HG02852 (cell line): ENCODE results near the gene MX2.

ENCODE experiments used
- ATAC-seq: cut with Tn5 transposase; IDR thresholded peaks from one replicate; pipeline ENCODE4 v1.9.1; 2021; ENCODE audit warnings: mild to moderate bottlenecking, moderate library complexity; ENCODE audit not compliant: unreplicated experiment

Gene MX2

GRCh38 chr21:41364308-41364707, 2.5 kb downstream of the MX2 start:
- ATAC-seq, result no peak

DNA sequence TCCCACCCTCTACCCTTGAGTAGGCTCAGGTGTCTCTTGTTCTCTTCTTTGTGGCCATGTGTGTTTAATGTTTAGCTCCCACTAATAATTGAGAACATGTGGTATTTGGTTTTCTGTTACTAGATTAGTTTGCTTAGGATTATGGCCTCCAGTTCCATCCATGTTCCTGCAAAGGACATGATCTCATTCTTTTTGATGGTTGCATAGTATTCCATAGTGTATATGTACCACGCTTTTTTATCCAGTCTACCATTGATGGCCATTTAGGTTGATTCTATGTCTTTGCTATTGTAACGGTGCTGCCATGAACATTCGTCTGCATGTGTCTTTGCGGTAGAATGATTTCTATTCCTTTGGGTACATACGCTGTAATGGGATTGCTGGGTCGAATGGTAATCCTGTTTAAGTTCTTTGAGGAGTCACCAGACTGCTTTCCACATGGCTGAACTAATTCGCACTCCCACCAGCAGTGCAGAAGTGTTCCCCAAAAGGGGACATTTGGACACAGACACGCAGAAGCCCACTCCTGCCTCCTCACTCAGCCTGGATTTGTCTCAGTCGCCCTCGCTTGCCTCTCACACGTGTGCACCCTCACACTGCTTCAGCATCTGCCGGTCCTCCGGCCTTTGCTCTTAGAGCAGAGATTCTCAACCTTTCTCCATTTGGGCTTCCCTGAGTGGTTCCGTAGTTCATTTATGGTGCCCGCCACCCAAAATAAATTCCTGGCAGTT, 3.7 kb downstream of the MX2 start:
- ATAC-seq, result no peak

- no peak for ATAC-seq
Measured at GRCh38 chr21:41366522-41367151, 4.8 kb downstream of the MX2 start.

DNA sequence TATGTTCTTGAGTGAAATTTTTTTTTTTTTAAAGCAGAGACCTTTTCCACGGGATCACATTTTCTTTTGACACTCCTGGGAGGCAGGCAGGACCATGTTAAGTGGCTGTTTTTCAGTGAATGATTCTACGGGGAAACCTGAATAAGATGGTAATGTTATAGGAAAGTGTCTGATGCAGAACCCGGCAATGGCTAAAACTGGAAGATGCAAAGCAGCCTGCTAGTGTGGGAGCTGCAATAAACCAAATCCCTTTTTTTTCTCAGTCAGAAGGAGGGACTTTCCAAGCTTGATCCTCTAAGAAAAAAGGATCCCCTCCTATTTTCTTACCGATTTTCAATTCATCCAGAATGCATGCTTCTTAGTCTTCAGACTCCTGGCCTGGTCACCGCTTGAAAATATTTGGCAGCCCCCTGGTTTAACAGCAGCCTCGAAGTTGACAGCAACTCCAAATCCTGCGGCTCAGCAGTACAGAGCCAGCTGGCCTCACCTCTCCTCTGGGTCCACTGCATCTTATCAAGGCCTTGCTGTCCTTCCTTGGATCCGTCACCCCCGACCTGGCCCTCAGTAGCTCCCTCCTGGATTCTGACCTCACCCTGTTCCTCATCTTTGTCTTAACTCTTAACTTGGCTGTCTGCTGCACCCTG, 5.6 kb downstream of the MX2 start:
- peak; percentile 7 for ATAC-seq

- ATAC-seq, result peak; percentile 63
Measured at GRCh38 chr21:41367945-41368734, 6.3 kb downstream of the MX2 start.

GRCh38 chr21:41368735-41369104, 6.9 kb downstream of the MX2 start:
- no peak for ATAC-seq

DNA sequence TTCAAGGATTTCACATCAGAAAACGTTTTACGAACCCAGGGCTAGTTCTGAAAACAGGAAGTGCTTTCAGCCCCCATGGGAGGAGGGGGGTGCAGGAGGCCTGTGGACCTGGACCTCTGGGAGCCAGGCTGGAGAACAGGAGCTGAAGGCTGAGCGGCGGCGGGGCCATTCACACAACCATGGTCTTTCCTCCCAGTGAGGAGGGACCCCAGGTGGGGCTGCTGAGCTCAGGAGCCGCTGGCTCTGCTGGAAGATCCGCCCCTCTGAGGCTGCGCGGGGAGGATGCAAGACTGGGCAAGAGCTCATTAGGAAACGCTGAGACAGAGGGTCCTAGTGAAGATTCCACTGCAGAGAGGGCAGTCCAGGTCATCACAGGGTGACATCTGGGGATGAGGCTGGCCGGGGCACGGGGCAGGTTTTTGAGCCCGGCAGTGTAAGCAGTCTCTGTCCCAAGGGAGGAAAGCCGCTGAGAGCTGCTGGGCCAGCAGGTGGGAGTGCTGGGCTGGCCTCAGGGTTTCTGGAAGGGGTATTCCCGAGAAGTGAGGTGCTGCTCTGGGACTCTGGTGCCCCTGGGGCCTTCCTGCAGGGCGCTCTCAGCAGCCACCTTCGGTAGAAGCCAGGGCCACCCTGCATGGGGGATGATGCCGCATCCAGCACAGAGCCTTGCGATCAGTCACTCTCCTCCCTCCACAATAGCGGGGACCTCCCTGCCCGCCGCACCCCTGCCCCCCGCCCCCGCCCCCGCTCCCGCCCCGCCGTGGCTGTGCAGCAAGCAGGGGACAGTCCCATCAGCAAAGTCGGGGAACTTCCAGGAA, 7.5 kb downstream of the MX2 start:
- ATAC-seq, result peak; percentile 28

DNA sequence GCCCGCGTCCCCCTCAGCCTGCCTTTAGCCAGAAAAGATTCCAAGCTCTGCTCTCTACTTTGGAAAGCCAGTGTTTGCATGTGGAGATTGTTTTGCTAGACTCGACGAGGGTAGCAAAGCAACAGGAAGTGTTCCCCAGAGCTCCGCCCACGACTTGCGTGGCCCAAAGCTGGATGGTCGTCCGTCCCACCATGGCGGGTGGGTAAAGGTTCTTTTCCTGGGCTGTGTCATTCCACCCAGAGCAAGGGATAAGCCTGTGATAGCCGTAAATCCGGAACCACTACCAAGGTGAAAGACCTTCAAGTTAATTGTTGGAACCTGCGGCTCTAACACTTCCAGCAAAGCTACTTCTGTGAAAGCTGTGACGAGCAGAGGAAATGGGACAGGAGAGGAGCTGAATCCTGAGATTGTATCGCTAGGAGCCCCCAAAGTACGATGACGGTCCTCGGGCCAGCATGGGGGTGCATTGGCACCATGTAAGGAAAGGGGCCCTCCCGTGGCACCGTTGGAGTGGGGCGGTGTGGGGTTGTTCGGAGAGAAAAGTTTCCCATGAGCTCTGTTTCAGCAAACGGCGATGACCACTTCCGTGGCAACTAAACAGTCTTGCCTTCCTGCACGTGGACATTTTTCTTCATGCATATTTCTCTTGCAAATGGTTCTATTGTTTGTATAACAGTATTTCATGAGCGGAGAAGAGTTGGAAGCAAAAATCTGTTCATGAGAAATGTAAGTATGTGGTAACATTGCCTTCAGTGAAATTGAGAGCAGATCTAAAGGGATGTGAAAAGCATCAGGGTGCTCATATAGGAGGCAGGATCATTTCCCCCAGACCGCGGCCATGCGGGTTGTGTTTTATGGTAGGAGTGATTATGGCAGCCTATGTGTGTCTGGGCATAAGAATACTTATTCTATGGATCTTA, 8.4 kb downstream of the MX2 start:
- no peak for ATAC-seq

DNA sequence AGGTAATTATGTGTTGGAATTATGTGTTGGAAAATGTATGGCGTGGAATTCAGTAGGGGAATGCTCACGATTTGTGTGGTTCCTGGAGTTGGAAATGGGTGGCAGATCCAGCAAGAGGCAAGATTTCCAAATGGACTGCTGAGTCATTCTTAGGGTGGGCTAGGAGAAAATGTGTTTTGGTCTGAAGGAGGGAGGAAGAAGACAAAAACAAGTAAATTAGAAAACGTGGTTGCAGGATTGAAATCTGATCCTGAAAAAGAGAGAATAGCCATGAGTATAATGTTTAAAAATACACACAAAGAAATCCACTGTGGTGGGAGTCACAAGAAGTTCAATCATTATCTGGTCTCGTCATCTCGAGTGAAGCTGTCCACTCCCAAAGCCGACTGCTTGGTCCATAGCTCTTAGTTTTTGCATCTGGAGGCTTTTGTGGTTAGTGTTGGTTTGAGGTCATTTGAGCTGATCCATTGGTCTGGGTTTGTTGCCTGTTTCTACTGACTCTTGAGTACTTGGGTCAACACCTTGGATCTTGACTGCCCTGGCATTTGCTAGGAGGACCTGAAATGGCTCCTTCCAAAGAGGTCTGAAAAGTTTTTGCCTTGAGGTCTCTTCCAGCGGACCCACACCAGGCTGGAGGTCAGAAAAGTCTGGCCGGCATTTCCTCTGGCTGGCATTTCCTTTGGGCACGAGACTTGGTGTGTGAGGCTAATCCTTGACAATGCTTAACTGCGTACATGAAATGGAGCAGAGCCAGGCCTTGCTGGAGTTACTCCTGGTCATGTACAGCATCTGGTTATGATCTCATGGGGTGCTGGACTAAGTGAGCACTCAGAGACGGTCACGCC, 9.2 kb downstream of the MX2 start:
- ATAC-seq, result no peak

DNA sequence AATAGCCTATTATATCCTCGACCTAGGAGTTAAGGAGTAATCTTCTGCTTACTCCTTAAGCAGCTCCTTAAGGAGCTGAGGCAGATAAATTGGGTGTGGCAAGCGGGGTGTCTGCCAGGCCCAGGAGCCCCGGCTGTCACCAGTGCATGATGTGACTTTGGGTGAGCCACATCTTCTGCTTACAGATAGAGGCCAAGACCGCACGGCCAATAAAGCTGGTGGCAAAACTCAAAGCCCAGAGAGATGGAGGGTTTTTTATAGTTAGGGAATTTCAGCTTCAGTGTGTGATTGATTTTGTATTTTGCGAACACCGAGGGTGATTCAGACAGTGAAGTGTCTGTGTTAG, 9.8 kb downstream of the MX2 start:
- ATAC-seq, result no peak

- no peak for ATAC-seq
Measured at GRCh38 chr21:41373253-41373652, 11.4 kb downstream of the MX2 start.

DNA sequence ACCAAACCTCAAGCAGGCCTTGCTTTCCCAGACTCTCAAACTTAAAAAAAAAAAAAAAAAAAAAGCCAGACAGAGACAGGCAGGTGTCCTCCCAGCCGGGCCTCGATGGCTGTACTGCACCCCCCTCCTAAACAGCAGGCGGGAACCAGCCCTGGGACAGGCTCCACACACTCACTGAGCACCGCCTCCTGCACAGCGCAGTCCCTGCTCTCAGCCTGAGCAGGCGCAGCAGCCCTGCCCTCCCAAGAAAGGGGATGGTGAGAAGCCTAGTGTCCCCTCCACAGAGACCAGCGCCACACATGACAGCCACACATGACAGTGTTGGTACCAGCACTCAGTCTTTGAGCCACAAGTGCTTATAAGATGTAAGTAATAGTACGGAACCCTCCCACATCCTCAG, 11.9 kb downstream of the MX2 start:
- no peak for ATAC-seq

DNA sequence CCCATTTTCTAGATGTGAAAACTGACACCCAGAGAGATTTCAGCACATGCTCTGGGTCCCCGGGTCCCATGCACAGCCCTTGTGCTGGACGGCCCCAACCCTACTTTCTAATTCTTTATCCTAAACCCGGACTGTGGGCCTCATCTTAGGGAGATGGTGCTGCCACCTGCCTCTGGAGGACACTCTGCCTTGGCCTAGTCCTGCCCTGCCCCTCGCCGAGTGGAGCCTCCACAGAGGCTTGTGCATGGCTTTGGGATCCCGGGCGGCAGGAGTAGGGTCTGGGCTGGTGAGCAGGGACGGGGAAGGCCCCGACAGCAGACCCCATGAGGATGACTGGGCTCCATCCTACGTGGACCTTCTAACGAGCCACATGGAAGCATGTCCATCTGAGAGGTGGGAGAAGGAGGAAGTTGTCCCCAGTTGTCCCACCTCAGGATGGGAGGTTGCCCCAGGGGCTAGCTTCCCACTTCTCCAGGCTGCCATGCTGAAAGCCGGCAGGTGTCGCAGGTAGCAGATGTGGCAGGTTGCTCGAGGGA, 12.4 kb downstream of the MX2 start:
- ATAC-seq, result no peak

DNA sequence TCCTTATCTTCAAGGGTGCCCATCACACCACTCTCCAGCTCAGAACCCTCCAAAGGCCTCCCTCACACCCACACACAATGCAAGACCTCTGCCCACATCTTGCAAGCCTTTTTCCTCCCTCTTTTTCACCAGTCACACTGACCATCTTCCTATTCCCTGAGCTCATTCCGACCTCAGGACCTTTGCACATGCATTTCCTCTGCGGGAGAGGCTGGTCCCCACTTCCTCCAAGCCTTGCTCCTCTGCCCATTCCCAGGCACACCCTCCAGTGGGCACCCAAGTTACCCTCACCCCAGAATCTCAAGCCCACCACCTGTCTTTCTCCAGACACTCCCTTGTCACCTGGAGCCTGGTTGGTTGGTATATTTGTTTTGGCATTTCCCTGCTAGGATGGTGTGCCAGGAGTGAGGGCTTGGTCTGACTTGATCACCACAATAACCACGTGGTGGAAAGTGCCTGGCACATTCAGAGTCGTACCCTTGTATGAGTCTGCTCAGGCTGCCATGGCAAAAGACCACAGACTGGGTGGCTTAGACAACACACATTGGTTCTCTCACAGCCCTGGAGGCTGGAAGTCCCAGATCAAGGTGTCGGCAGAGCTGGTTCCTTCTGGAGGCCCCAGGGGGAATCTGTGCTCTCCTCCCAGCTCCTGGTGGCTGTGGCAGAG, 13.2 kb downstream of the MX2 start:
- no peak for ATAC-seq

- no peak for ATAC-seq
Measured at GRCh38 chr21:41375875-41376274, 14.0 kb downstream of the MX2 start.

- ATAC-seq, result no peak
Measured at GRCh38 chr21:41377715-41378114, 15.9 kb downstream of the MX2 start.

DNA sequence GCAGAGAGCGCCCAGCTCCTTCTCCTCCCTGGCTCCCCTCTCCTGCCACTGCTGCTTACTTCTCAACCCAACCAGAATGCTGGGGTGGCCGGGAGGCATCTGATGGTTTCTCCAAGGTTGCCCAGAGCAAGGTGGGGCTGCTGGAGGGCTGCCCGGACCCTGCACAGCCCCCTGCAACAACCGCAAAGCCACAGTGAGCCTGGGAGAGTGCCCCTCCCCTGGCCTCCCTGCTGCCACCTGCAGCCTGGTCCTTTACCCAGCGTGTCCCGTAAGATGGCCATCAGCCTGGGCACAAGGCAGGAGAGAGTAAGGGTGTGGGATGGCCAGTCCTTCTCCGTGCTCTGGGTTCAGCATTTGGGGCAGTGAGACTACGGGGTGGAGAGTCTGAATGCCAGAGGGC, 17.0 kb downstream of the MX2 start:
- ATAC-seq, result no peak

- no peak for ATAC-seq
Measured at GRCh38 chr21:41379901-41380300, 18.1 kb downstream of the MX2 start.
